K562 (cell line): ENCODE measurements around the gene PRKAR1B.
"Not testable (repeated sequence)": the region's sequence is repeated elsewhere in the genome, so short reads cannot be mapped to it uniquely, and the experiment has no call there.

ENCODE experiments used
- BACH1 ChIP-seq: fragments of 200-800 bp; sonication (Bioruptor generic); IDR thresholded peaks from 2 replicates; pipeline ENCODE4 v1.6.1; 2016; ENCODE audit warnings: missing genetic modification characterization, missing compliant biosample characterization
- CTCF ChIP-seq, 3 experiments: IDR thresholded peaks in 2 of 3; conservative IDR thresholded peaks in 1 of 3; 2 replicates each; pipeline ENCODE4 v1.5.1; 2011 to 2012; ENCODE audit warnings: low read length in 3 of 3, mild to moderate bottlenecking in 3 of 3, control low read depth in 2 of 3, improper control_type of control experiment in 1 of 3, inconsistent platforms in 1 of 3, low read depth in 1 of 3, mixed read lengths in 1 of 3, moderate library complexity in 1 of 3; ENCODE audit not compliant: insufficient read depth in 2 of 3
- JUN ChIP-seq, 2 experiments: sonication (generic) in 1 of 2; formaldehyde crosslinking in 1 of 2; IDR thresholded peaks; 2 replicates each; pipeline versions ENCODE4 v1.6.1 to v1.8.0; 2012 to 2022; ENCODE audit warnings: borderline replicate concordance in 2 of 2, mild to moderate bottlenecking in 2 of 2, improper control_type of control experiment in 1 of 2, low read depth in 1 of 2, low read length in 1 of 2, missing genetic modification reagents in 1 of 2
- NFE2 ChIP-seq: IDR thresholded peaks from 2 replicates; pipeline ENCODE4 v1.6.1; 2014; ENCODE audit warnings: antibody characterized with exemption, low read depth
- SMC3 ChIP-seq: conservative IDR thresholded peaks from 2 replicates; pipeline ENCODE4 v1.6.1; 2011; ENCODE audit warnings: low read depth, low read length, improper control_type of control experiment; ENCODE audit not compliant: insufficient read depth
- ZNF121 ChIP-seq: sonication (generic); formaldehyde crosslinking; conservative IDR thresholded peaks from 2 replicates; pipeline ENCODE4 v1.8.0; 2022; ENCODE audit warnings: missing genetic modification reagents
- ZNF830 ChIP-seq: fragments of 250-450 bp; sonication (Bioruptor Pico); IDR thresholded peaks from 2 replicates; pipeline ENCODE4 v1.5.0; 2021; ENCODE audit warnings: mild to moderate bottlenecking
- TF ChIP-seq, protein P1 (sequence below): sonication (generic); formaldehyde crosslinking; IDR thresholded peaks from 2 replicates; pipeline ENCODE4 v1.9.0; 2022; ENCODE audit warnings: mild to moderate bottlenecking, missing genetic modification reagents
- TF ChIP-seq, protein P2 (sequence below): fragments of 150-350 bp; IDR thresholded peaks from 2 replicates; pipeline ENCODE4 v1.6.1; 2014; ENCODE audit warnings: low read depth, mild to moderate bottlenecking, low read length, borderline replicate concordance

GRCh38 chr7:752256-752655 lies 25.2 kb upstream of the PRKAR1B start:
- TF ChIP-seq, protein P1, sequence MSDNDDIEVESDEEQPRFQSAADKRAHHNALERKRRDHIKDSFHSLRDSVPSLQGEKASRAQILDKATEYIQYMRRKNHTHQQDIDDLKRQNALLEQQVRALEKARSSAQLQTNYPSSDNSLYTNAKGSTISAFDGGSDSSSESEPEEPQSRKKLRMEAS (CRISPR knock-in tag) = not testable (repeated sequence)
- not testable (repeated sequence) for TF ChIP-seq CTCF (IDR thresholded peaks at IDR 0.05 in 2 of 3, conservative IDR thresholded peaks at IDR 0.05 in 1 of 3; ENCODE audit: insufficient read depth in 2 of 3, low read depth in 1 of 3, low read length in 3 of 3); BACH1 (tag); JUN (IDR thresholded peaks at IDR 0.05; ENCODE audit: borderline replicate concordance, low read depth, low read length); JUN (CRISPR knock-in tag; IDR thresholded peaks at IDR 0.05; ENCODE audit: borderline replicate concordance); ZNF121 (CRISPR knock-in tag); SMC3; ZNF830 (CRISPR knock-in tag); NFE2
- TF ChIP-seq, protein P2, sequence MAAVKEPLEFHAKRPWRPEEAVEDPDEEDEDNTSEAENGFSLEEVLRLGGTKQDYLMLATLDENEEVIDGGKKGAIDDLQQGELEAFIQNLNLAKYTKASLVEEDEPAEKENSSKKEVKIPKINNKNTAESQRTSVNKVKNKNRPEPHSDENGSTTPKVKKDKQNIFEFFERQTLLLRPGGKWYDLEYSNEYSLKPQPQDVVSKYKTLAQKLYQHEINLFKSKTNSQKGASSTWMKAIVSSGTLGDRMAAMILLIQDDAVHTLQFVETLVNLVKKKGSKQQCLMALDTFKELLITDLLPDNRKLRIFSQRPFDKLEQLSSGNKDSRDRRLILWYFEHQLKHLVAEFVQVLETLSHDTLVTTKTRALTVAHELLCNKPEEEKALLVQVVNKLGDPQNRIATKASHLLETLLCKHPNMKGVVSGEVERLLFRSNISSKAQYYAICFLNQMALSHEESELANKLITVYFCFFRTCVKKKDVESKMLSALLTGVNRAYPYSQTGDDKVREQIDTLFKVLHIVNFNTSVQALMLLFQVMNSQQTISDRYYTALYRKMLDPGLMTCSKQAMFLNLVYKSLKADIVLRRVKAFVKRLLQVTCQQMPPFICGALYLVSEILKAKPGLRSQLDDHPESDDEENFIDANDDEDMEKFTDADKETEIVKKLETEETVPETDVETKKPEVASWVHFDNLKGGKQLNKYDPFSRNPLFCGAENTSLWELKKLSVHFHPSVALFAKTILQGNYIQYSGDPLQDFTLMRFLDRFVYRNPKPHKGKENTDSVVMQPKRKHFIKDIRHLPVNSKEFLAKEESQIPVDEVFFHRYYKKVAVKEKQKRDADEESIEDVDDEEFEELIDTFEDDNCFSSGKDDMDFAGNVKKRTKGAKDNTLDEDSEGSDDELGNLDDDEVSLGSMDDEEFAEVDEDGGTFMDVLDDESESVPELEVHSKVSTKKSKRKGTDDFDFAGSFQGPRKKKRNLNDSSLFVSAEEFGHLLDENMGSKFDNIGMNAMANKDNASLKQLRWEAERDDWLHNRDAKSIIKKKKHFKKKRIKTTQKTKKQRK = not testable (repeated sequence)
